Naive thymus-derived CD4-positive, alpha-beta T cell (primary cell): ENCODE measurements around the gene MSL3B.

Source experiments
- ATAC-seq: fragments of 150-1000 bp; cut with Tn5 transposase; 2 replicates; pipeline ENCODE4 v1.10.0; 2021; ENCODE audit warnings: mild to moderate bottlenecking, moderate library complexity
- CTCF ChIA-PET: fragments of 350-600 bp; sonication (Branson Sonifier 250); formaldehyde crosslinking; loops from one replicate; lab custom pipeline; 2021; ENCODE audit warnings: antibody characterized with exemption; lab: Charles Lee
- POLR2A ChIA-PET: fragments of 350-600 bp; sonication (Branson Sonifier 250); formaldehyde crosslinking; loops from one replicate; lab custom pipeline; 2021; ENCODE audit warnings: antibody characterized with exemption, inconsistent platforms; lab: Charles Lee
- DNase-seq, 9 donors: peaks; one replicate each; pipeline versions ENCODE4 v3.0.0 to v3.0.0-alpha.2; 2020 to 2022; ENCODE audit warnings: mixed read lengths in 1 of 9
- H3K27ac ChIP-seq: one replicate; pipeline ENCODE4 v1.7.0; 2013; ENCODE audit warnings: mild to moderate bottlenecking, low read depth, low read length, moderate library complexity
- H3K27me3 ChIP-seq, 2 donors: one replicate each; pipeline ENCODE4 v1.7.0; 2013; ENCODE audit warnings: low read length in 2 of 2, mild to moderate bottlenecking in 2 of 2, moderate library complexity in 2 of 2; ENCODE audit not compliant: control insufficient read depth in 2 of 2, insufficient read depth in 2 of 2
- H3K36me3 ChIP-seq, 3 experiments: 1 replicate in 2 of 3; 2 replicates in 1 of 3; pipeline ENCODE4 v1.7.0; 2013; ENCODE audit warnings: low read length in 3 of 3, mild to moderate bottlenecking in 3 of 3, moderate library complexity in 1 of 3; ENCODE audit not compliant: insufficient read depth in 3 of 3, control insufficient read depth in 2 of 3
- H3K4me1 ChIP-seq, 2 donors: one replicate each; pipeline ENCODE4 v1.7.0; 2013; ENCODE audit warnings: low read length in 2 of 2, mild to moderate bottlenecking in 2 of 2, moderate library complexity in 1 of 2; ENCODE audit not compliant: control insufficient read depth in 2 of 2, insufficient read depth in 2 of 2
- H3K4me3 ChIP-seq: 2 replicates; pipeline ENCODE4 v1.7.0; 2013; ENCODE audit warnings: mild to moderate bottlenecking, low read length
- H3K9me3 ChIP-seq, 3 experiments: 1 replicate in 2 of 3; 2 replicates in 1 of 3; pipeline ENCODE4 v1.7.0; 2013; ENCODE audit warnings: low read length in 3 of 3; ENCODE audit not compliant: control insufficient read depth in 2 of 3
- H3K27ac Mint-ChIP-seq, 9 donors: one replicate each; pipeline ENCODE4 v1.8.0; 2020 to 2022; ENCODE audit warnings: mixed read lengths in 9 of 9, mild to moderate bottlenecking in 8 of 9, moderate library complexity in 5 of 9, inconsistent platforms in 2 of 9
- H3K27me3 Mint-ChIP-seq, 5 donors: one replicate each; pipeline ENCODE4 v1.8.0; 2021 to 2022; ENCODE audit warnings: mixed read lengths in 5 of 5, mild to moderate bottlenecking in 1 of 5
- H3K36me3 Mint-ChIP-seq, 5 donors: one replicate each; pipeline ENCODE4 v1.8.0; 2020 to 2022; ENCODE audit warnings: mixed read lengths in 5 of 5, mild to moderate bottlenecking in 3 of 5, inconsistent platforms in 1 of 5
- H3K4me1 Mint-ChIP-seq, 7 donors: one replicate each; pipeline ENCODE4 v1.8.0; 2020 to 2022; ENCODE audit warnings: mixed read lengths in 7 of 7, mild to moderate bottlenecking in 3 of 7, inconsistent platforms in 1 of 7
- H3K4me3 Mint-ChIP-seq, 10 donors: one replicate each; pipeline ENCODE4 v1.8.0; 2020 to 2022; ENCODE audit warnings: mild to moderate bottlenecking in 10 of 10, mixed read lengths in 10 of 10, moderate library complexity in 6 of 10, inconsistent platforms in 2 of 10
- H3K9me3 Mint-ChIP-seq, 11 donors: one replicate each; pipeline ENCODE4 v1.8.0; 2020 to 2022; ENCODE audit warnings: mixed read lengths in 11 of 11, mild to moderate bottlenecking in 4 of 11, inconsistent platforms in 1 of 11, moderate library complexity in 1 of 11
- intact Hi-C, 2 donors: fragments of 100-400 bp; cut with micrococcal nuclease; formaldehyde crosslinking; loops; one replicate each; pipeline ENCODE4 v1.15.1; 2023

Gene MSL3B

DNA sequence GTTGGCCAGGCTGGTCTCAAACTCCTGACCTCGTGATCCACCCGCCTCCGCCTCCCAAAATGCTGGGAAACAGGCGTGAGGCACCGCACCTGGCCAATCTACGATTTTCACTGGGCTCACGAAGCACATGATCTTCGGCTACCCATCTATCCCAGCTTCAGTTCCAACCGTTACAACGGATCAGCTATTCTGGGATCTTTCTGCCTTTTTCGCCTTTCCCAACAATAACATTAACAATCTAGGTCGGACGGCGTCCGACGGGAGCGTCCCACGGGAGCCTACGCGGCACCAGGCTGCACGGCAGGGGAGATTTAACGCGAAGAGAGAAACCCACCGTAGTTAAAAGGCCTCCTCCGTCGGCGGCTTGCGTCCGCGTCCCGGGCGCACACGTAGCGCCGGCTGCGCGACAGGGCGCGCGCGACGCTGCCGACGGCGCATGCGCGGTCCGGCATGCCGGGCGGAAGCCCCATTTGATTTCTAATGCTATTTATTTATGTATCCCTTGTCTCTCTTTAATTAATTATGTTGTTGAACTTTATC, at the start of gene MSL3B:
MSL3B (minus strand) TSS at position 394 of the 540 bp plus-strand sequence.
- Histone ChIP-seq H3K9me3 (peaks cover 0 to 4% (median 0%) of the 10 kb centered on the region in 3 experiments), H3K27me3 (no peaks in the 10 kb centered on the region), H3K36me3 (no peaks in the 10 kb centered on the region), H3K4me3 (peak within 1 kb of the TSS; percentile 73), H3K4me1 (no peaks in the 10 kb centered on the region), H3K27ac (peak within 1 kb of the TSS; percentile 56)
- Mint-ChIP-seq H3K27me3 (peaks cover 23 to 34% (median 33%) of the 10 kb centered on the region in 5 donors), H3K9me3 (peaks cover 4 to 61% (median 14%) of the 10 kb centered on the region in 11 donors), H3K27ac (peak within 1 kb of the TSS; percentile 68 to 95 (median 86)), H3K4me3 (peak within 1 kb of the TSS; percentile 83 to 98 (median 92)), H3K4me1 (peaks cover 3 to 29% (median 8%) of the 10 kb centered on the region in 7 donors), H3K36me3 (peaks cover 5 to 34% (median 18%) of the 10 kb centered on the region in 5 donors)
- ChIA-PET CTCF (interaction anchor here (0.6 kb wide), 1 partner anchor 10 kb away, joined by 4 read pairs; no protein-coding TSS in a partner anchor), POLR2A (interaction anchor here (0.7 to 0.9 kb wide), 2 partner anchors 616 to 625 kb away, joined by 3 to 6 read pairs; no protein-coding TSS in a partner anchor)
- DNase-seq, result peak; percentile 43 to 69 (median 63)
- intact Hi-C loops, result loop anchor here (1.0 kb wide), 1 partner anchor 14 kb away; the partner anchor contains the start of gene HJURP (in 2 of the 2)
- peak; percentile 68 for ATAC-seq

DNA sequence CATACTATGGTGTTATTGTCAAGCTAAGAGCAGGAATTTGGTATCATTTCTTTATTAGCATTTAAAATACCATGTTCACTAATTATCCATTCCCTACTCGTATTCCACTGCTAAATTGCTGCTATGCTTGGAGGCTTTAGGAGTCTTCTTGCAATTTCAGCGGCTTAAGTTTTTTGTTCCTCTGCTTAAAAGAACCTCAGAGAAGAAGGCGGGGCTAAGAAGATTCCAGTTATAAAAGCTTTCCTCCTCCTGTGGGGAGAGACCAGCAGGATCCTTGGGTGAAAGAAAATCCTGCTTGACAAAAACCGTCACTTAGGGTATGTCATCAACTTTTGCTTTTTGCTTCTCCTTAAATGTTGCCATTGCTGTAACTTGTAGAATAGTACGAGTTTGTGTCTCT, 48.9 kb upstream of the MSL3B start, which contains the start of gene TRPM8:
TRPM8 (plus strand) TSS at position 258 of the 400 bp plus-strand sequence. CDS start 9,165 bp downstream, outside the sequence.
- Mint-ChIP-seq H3K27ac (no peak within 1 kb of the TSS), H3K4me3 (no peak within 1 kb of the TSS), H3K9me3 (peaks cover 0 to 5% (median 0%) of the 10 kb centered on the region in 11 donors), H3K27me3 (peaks cover 19 to 48% (median 28%) of the 10 kb centered on the region in 5 donors), H3K36me3 (no peaks in the 10 kb centered on the region), H3K4me1 (peaks cover 0 to 5% (median 0%) of the 10 kb centered on the region in 7 donors)
- no peak within 1 kb of the TSS for H3K4me3 ChIP-seq
- ATAC-seq (no peak), DNase-seq (no peak)
- no peaks in the 10 kb centered on the region for H3K9me3 ChIP-seq
- no peak within 1 kb of the TSS for H3K27ac ChIP-seq
- ChIA-PET CTCF (no interaction called here), POLR2A (no interaction called here)
- H3K27me3 ChIP-seq, result no peaks in the 10 kb centered on the region
- H3K4me1 ChIP-seq, result no peaks in the 10 kb centered on the region
- intact Hi-C loops, result no loop called here
- no peaks in the 10 kb centered on the region for H3K36me3 ChIP-seq

DNA sequence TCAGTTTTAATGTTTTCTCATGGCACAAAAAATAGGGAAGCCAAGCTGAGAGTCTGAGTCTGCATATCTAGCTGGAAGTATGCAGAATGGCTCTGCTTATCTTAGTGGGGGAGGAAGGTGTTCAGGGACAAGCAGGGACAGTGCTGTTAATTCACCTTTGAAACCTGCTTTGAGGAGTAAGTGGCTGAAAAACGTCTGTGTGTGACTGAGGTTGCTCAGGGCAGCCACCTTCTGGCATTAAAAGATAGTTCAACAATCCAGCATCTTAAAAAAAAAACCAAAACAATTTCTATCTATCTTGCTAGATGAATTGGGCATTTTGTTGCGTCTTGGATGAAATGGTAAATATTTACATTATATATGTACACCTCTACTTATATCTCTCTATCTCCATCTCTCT, 46.9 kb upstream of the MSL3B start:
- Mint-ChIP-seq H3K27ac (no peak overlapping the region), H3K27me3 (peaks cover 19 to 58% (median 30%) of the 10 kb centered on the region in 5 donors), H3K9me3 (peaks cover 0 to 5% (median 0%) of the 10 kb centered on the region in 11 donors), H3K4me1 (peaks cover 0 to 4% (median 0%) of the 10 kb centered on the region in 7 donors), H3K4me3 (no peak overlapping the region), H3K36me3 (no peaks in the 10 kb centered on the region)
- DNase-seq (no peak), ATAC-seq (no peak)
- ChIA-PET CTCF (no interaction called here), POLR2A (no interaction called here)
- intact Hi-C loops, result no loop called here
- no peak overlapping the region for H3K27ac ChIP-seq
- H3K4me3 ChIP-seq, result no peak overlapping the region
- H3K9me3 ChIP-seq, result no peaks in the 10 kb centered on the region
- H3K27me3 ChIP-seq, result no peaks in the 10 kb centered on the region
- no peaks in the 10 kb centered on the region for H3K4me1 ChIP-seq
- no peaks in the 10 kb centered on the region for H3K36me3 ChIP-seq

DNA sequence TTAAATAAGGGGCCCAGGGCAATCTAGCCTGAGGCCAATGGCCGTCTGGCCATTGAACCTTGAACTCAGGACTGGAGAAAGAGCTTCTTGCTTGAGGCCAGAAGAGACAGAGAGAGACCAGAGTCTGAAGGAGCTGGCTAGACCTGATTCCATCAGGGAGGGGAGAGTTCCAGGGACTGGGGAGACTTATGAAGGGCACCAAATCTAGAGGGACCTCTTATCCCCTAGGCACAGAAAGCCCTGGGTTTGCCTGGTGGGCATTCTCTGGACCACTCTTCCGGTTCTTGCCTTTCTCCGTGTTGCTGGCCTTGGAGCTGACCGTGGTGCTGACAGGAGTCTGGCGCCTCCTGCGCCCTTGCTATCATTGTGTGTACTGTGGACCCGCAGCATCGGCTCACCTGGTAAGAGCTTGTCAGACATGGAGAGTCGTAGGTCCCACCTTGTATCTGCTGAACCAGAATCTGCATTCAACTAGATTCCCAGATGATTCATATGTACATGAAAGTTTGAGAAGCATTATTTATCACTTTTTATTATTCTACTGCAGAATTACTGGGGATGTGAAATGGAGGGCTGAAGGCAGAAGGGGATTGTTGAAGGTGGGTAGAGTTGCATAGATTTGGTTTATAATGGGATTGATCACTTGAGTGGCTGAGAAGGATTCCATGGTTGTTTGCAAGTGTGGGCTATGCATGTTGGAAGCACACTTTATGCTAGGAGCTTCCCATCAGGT, 44.7 kb upstream of the MSL3B start:
- H3K27ac Mint-ChIP-seq, result no peak overlapping the region
- peaks cover 9 to 51% (median 23%) of the 10 kb centered on the region in 5 donors for H3K27me3 Mint-ChIP-seq

DNA sequence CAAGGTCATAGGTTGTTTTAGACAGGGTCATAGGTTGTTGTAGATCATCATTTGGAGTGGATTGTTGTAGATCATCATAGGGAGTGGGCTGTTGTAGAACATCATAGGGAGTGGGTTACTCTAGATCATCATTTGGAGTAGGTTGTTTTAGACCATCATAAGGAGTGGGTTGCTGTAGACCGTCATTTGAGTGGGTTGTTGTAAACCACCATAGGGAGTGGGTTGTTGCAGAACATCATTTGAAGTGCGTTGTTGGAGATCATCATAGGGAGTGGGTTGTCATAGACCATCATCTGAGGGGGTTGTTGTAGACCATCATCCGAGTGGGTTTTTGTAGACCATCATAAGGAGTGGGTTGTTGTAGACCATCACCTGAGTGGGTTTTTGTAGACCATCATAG, 39.4 kb upstream of the MSL3B start:
- H3K9me3 ChIP-seq, result no peaks in the 10 kb centered on the region
- CTCF ChIA-PET, result no interaction called here
- Mint-ChIP-seq H3K4me1 (no peaks in the 10 kb centered on the region), H3K4me3 (no peak overlapping the region), H3K9me3 (peaks cover 0 to 15% (median 0%) of the 10 kb centered on the region in 11 donors), H3K36me3 (peaks cover 0 to 3% (median 0%) of the 10 kb centered on the region in 5 donors), H3K27ac (no peak overlapping the region), H3K27me3 (peaks cover 2 to 39% (median 22%) of the 10 kb centered on the region in 5 donors)
- intact Hi-C loops, result no loop called here
- H3K36me3 ChIP-seq, result no peaks in the 10 kb centered on the region
- no peaks in the 10 kb centered on the region for H3K27me3 ChIP-seq
- H3K4me1 ChIP-seq, result no peaks in the 10 kb centered on the region
- POLR2A ChIA-PET, result no interaction called here
- ATAC-seq (no peak), DNase-seq (no peak)
- no peak overlapping the region for H3K4me3 ChIP-seq
- H3K27ac ChIP-seq, result no peak overlapping the region

More for the DNA sequence above, 44.7 kb upstream of the MSL3B start:
- H3K27ac ChIP-seq, result no peak overlapping the region
- intact Hi-C loops, result no loop called here
- ChIA-PET POLR2A (no interaction called here), CTCF (no interaction called here)
- no peaks in the 10 kb centered on the region for H3K4me1 ChIP-seq
- H3K36me3 ChIP-seq, result no peaks in the 10 kb centered on the region
- peak in 1 of 9 donors; percentile 10 for DNase-seq
- ATAC-seq, result no peak
- H3K4me3 ChIP-seq, result no peak overlapping the region
- H3K4me3 Mint-ChIP-seq, result no peak overlapping the region
- no peaks in the 10 kb centered on the region for H3K36me3 Mint-ChIP-seq
- no peaks in the 10 kb centered on the region for H3K27me3 ChIP-seq
- no peaks in the 10 kb centered on the region for H3K9me3 ChIP-seq
- peaks cover 0 to 3% (median 0%) of the 10 kb centered on the region in 7 donors for H3K4me1 Mint-ChIP-seq
- H3K9me3 Mint-ChIP-seq, result peaks cover 0 to 5% (median 0%) of the 10 kb centered on the region in 11 donors

DNA sequence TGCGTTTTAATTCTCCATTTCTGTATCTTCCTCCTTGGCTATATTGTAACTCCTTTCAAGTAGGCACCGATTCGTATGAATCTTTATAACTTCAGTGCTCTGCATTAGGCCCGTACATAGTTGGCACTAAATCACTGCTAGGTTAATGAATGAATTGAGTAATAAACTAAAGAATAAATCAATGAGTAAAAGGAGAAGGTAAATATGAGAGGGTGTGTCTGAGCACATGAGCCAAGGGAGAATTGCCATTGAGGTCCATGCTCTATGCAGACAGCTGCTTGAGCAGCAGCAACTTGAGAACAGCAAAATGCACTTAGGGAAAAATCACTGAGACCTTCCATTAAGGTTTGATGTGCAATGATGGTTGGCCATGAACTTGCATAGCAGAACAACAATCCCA, 37.8 kb upstream of the MSL3B start:
- no peak overlapping the region for H3K27ac Mint-ChIP-seq
- Histone ChIP-seq H3K36me3 (no peaks in the 10 kb centered on the region), H3K27ac (no peak overlapping the region), H3K9me3 (no peaks in the 10 kb centered on the region), H3K27me3 (no peaks in the 10 kb centered on the region), H3K4me3 (no peak overlapping the region), H3K4me1 (no peaks in the 10 kb centered on the region)
- DNase-seq, result no peak
- ChIA-PET POLR2A (no interaction called here), CTCF (no interaction called here)
- peaks cover 0 to 3% (median 0%) of the 10 kb centered on the region in 5 donors for H3K36me3 Mint-ChIP-seq
- no peak overlapping the region for H3K4me3 Mint-ChIP-seq
- peaks cover 3 to 34% (median 18%) of the 10 kb centered on the region in 5 donors for H3K27me3 Mint-ChIP-seq
- no peaks in the 10 kb centered on the region for H3K4me1 Mint-ChIP-seq
- intact Hi-C loops, result no loop called here
- H3K9me3 Mint-ChIP-seq, result peaks cover 0 to 15% (median 0%) of the 10 kb centered on the region in 11 donors
- ATAC-seq, result no peak
